Esophagus muscularis mucosa (tissue), 3 donors: ENCODE measurements around the gene ACACB.
A peak's percentile ranks its signal among the peaks of the same experiment; 100 is the strongest.

ENCODE experiments used
- CTCF ChIP-seq, 3 experiments: fragments of 200-600 bp in 2 of 3; fragments of 450-650 bp in 1 of 3; sonication (generic) in 2 of 3; IDR thresholded peaks; one replicate each; pipeline ENCODE4 v1.5.1; 2017 to 2019; ENCODE audit warnings: antibody characterized with exemption in 3 of 3, mild to moderate bottlenecking in 2 of 3, moderate library complexity in 1 of 3
- POLR2AphosphoS5 ChIP-seq, 2 donors: sonication (generic); formaldehyde crosslinking; IDR thresholded peaks; one replicate each; pipeline ENCODE4 v1.6.1; 2017; ENCODE audit warnings: antibody characterized with exemption in 2 of 2

DNA sequence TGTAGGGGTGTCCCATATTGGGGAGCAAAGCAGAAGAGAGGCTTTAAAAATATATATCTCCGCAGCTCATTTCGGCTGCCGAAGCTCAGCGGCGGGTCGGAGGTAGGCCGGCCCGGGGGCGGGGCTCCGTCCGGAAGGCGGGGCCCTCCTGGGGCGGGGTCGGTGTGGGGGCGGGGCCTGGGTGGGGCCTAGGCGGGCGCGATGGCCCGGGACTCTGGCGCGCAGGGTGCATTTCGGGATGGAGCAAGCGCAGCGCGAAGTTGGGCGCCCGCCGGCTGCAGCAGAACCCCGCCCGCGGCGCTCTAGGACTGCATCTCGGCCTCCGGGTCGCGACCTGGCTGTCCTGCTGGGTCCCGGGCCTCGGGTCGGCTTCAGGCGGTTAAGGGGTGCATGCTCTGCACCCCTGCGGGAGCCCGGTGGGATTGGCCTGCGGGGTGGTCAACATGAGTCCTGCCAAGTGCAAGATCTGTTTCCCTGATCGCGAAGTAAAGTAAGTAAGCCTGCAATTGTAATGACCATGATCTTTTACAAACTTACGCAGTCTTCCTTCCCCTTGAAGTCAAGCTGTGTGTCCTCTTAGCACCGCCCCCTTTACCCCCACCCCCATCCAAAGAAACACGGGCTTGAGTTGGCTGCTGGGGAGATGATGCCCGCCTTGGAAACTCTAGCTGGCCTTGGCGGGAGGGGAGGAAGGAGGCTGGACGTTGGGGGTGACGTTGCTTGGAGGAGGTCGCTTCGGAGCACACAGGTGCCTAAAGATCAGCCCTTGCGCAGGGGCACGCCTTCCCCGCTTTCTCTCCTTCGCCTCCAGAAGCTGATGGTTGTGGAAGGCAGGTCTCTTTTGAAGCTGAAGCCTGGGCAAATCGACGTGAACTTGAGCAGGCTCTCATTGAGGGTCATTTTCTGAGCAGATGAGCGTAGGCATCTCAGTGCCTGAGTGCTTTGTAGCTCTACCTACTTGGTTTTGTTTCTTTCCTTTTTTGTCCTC, 38.4 kb downstream of the ACACB start:
- TF ChIP-seq CTCF (IDR thresholded peaks at IDR 0.05), result no peak
- peak; percentile 85 to 89 for TF ChIP-seq POLR2AphosphoS5 (IDR thresholded peaks at IDR 0.05)
